Measurements from ENCODE around the gene SCAND1. TPM values are rescaled to one million over a fixed set of nuclear protein-coding genes. Genes with fewer than 3 reads are reported as not detected.
"Not testable (repeated sequence)": the region's sequence is repeated elsewhere in the genome, so short reads cannot be mapped to it uniquely, and the experiment has no call there.

SCAND1 gene
- total RNA-seq: 63.9 TPM

DNA sequence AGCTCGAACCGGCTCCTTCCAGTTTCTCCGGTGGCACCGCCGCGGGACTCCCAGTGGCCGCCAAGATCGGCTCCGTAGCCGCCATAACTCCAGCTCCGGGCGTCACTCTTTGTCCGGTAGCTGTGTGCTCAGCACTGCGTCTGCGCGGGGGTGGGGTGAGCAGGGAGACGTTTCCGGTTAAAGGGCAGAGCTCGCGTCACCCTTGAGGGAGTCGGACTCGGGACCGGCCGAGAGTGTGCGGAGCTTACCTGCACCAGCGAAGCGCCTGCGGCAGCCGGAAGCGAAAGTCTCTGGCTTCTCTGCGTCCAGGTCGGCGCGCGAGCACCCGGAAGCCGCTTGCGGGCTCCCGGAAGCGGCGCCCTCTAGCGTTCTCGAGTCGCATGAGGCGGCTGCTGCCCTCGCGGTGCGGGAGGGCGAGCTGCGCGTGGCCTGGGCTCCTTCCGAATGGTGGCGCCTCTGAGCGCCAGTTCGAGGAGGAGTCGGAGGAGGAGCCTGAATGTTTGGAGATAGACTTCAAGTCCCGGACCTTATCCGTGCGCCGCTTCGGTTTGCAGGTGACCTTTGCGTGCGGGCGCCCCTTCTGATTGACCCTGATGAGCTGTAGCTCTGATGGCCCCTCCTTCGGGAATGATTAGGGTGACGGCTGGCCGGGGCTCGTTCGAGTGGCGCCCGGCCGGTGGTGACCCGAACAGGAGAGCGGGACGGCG, at the start of gene SCAND1:
TSS of gene SCAND1 (minus strand) at position 303 of the 707 bp plus-strand sequence. CDS start at position 85, 218 bp downstream.
- peak within 1 kb of the TSS; percentile 99 for H3K4me3 ChIP-seq (ENCODE audit: low read length)
- H3K9me3 ChIP-seq (ENCODE audit: low read depth, low read length): no peaks in the 10 kb centered on the region
- no peaks in the 10 kb centered on the region for H3K27me3 ChIP-seq (ENCODE audit: insufficient read depth, low read length)
- peaks cover 33% of the 10 kb centered on the region for H3K4me1 ChIP-seq (ENCODE audit: insufficient read depth, low read length)

GRCh38 chr20:36004045-36004444, 49.7 kb upstream of the SCAND1 start:
- H3K9me3 ChIP-seq (ENCODE audit: low read depth, low read length): no peaks in the 10 kb centered on the region
- H3K27me3 ChIP-seq (ENCODE audit: insufficient read depth, low read length): no peaks in the 10 kb centered on the region
- H3K4me3 ChIP-seq (ENCODE audit: low read length): no peak overlapping the region
- H3K4me1 ChIP-seq (ENCODE audit: insufficient read depth, low read length): no peaks in the 10 kb centered on the region

GRCh38 chr20:36002855-36003254, 48.6 kb upstream of the SCAND1 start:
- Histone ChIP-seq H3K4me1 (ENCODE audit: insufficient read depth, low read length) (no peaks in the 10 kb centered on the region), H3K4me3 (ENCODE audit: low read length) (no peak overlapping the region), H3K27me3 (ENCODE audit: insufficient read depth, low read length) (no peaks in the 10 kb centered on the region), H3K9me3 (ENCODE audit: low read depth, low read length) (no peaks in the 10 kb centered on the region)

DNA sequence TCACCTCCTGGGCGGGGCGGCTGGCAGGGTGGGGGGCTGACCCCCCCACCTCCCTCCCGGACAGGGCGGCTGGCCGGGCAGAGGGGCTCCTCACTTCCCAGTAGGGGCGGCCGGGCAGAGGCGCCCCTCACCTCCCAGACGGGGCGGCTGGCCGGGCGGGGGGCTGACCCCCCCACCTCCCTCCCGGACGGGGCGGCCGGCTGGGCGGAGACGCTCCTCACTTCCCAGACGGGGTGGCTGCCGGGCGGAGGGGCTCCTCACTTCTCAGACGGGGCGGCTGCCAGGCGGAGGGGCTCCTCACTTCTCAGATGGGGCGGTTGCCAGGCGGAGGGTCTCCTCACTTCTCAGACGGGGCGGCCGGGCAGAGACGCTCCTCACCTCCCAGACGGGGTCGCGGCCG, 47.0 kb upstream of the SCAND1 start:
- not testable (repeated sequence) for H3K27me3 ChIP-seq (ENCODE audit: insufficient read depth, low read length); H3K4me3 ChIP-seq (ENCODE audit: low read length); H3K4me1 ChIP-seq (ENCODE audit: insufficient read depth, low read length); H3K9me3 ChIP-seq (ENCODE audit: low read depth, low read length)

GRCh38 chr20:35996492-35996891, 42.2 kb upstream of the SCAND1 start:
- H3K27me3 ChIP-seq (ENCODE audit: insufficient read depth, low read length); H3K4me3 ChIP-seq (ENCODE audit: low read length); H3K9me3 ChIP-seq (ENCODE audit: low read depth, low read length): not testable (repeated sequence)

GRCh38 chr20:35994994-35995453, 40.7 kb upstream of the SCAND1 start:
- H3K4me3 ChIP-seq (ENCODE audit: low read length): no peak overlapping the region
- H3K27me3 ChIP-seq (ENCODE audit: insufficient read depth, low read length): peaks cover 2% of the 10 kb centered on the region
- no peaks in the 10 kb centered on the region for H3K9me3 ChIP-seq (ENCODE audit: low read depth, low read length)
- H3K4me1 ChIP-seq (ENCODE audit: insufficient read depth, low read length): peaks cover 5% of the 10 kb centered on the region

More at GRCh38 chr20:35996492-35996891, 42.2 kb upstream of the SCAND1 start:
- not testable (repeated sequence) for H3K4me1 ChIP-seq (ENCODE audit: insufficient read depth, low read length)

DNA sequence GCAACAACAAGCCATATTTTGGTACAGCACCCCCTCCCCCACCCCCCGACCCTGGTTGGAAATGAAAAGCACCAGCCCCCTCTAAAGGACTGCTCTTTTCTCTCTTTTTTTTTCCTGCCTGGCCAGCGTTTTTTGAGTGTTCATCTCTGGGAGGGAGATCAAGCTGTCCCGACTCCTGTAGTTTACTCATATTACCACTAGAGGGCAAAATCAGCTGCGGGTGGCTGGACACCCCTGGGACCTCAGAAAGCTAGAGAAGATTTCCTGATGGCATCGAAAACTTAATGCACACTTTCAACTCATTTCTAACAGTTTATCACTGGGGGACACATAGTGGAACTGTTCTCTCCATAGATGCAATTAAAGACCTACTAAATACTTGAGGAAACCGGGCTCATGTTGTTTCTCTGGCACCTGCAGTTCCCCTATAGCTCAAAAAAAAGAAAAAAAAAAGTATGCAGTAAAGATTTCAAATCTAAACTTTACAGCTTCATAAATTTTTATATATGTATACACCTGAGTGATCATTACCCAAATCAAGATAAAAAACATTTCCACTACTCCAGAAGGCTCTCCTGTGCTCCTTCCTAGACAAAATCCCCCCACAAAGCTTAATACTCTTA, 38.5 kb upstream of the SCAND1 start:
- Histone ChIP-seq H3K9me3 (ENCODE audit: low read depth, low read length) (no peaks in the 10 kb centered on the region), H3K4me3 (ENCODE audit: low read length) (no peak overlapping the region), H3K4me1 (ENCODE audit: insufficient read depth, low read length) (peaks cover 5% of the 10 kb centered on the region), H3K27me3 (ENCODE audit: insufficient read depth, low read length) (peaks cover 2% of the 10 kb centered on the region)

DNA sequence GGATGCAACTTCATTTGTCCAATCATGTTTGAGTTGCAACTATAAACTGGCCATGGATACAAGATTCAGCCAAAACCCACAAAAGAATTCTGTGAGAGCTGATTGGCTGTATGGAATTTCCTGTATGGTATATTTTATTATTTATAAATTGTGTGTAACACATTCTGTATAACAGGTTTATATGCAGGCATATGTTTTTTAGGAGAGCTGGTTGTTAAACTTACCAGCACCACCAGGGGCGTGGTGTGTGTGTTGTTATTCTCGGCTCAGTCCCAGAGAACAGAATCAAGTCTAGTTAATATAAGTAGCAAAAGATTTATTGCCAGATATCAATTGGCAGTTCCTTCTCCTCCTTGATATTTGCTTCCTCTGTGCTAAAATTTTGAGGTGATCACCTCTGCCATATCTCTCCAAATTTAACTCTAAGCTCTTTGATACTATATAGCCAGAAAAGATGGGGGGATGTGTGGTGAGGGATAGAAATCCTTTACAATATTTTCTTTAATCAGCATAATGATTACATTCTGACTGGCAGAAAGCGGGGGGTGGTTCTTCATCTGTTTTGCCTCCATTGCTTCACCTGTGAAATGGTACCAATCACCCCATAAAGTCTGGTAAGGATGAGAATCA, 37.0 kb upstream of the SCAND1 start:
- H3K4me3 ChIP-seq (ENCODE audit: low read length): no peak overlapping the region
- peaks cover 2% of the 10 kb centered on the region for H3K27me3 ChIP-seq (ENCODE audit: insufficient read depth, low read length)
- H3K4me1 ChIP-seq (ENCODE audit: insufficient read depth, low read length): peaks cover 5% of the 10 kb centered on the region
- no peaks in the 10 kb centered on the region for H3K9me3 ChIP-seq (ENCODE audit: low read depth, low read length)

- Histone ChIP-seq H3K27me3 (ENCODE audit: insufficient read depth, low read length) (peaks cover 2% of the 10 kb centered on the region), H3K9me3 (ENCODE audit: low read depth, low read length) (no peaks in the 10 kb centered on the region), H3K4me3 (ENCODE audit: low read length) (no peak overlapping the region), H3K4me1 (ENCODE audit: insufficient read depth, low read length) (no peaks in the 10 kb centered on the region)
These were observed 34.7 kb upstream of the SCAND1 start for GRCh38 chr20:35988910-35989463.

GRCh38 chr20:35985806-35986205, 31.5 kb upstream of the SCAND1 start:
- peaks cover 8% of the 10 kb centered on the region for H3K4me1 ChIP-seq (ENCODE audit: insufficient read depth, low read length)
- no peaks in the 10 kb centered on the region for H3K9me3 ChIP-seq (ENCODE audit: low read depth, low read length)
- H3K27me3 ChIP-seq (ENCODE audit: insufficient read depth, low read length): peaks cover under 1% of the 10 kb centered on the region
- no peak overlapping the region for H3K4me3 ChIP-seq (ENCODE audit: low read length)

GRCh38 chr20:35984382-35984781, 30.1 kb upstream of the SCAND1 start:
- Histone ChIP-seq H3K4me1 (ENCODE audit: insufficient read depth, low read length) (peaks cover 8% of the 10 kb centered on the region), H3K27me3 (ENCODE audit: insufficient read depth, low read length) (no peaks in the 10 kb centered on the region), H3K9me3 (ENCODE audit: low read depth, low read length) (no peaks in the 10 kb centered on the region), H3K4me3 (ENCODE audit: low read length) (no peak overlapping the region)

GRCh38 chr20:35981969-35982368, 27.7 kb upstream of the SCAND1 start:
- H3K4me3 ChIP-seq (ENCODE audit: low read length): no peak overlapping the region
- no peaks in the 10 kb centered on the region for H3K9me3 ChIP-seq (ENCODE audit: low read depth, low read length)
- peaks cover 29% of the 10 kb centered on the region for H3K4me1 ChIP-seq (ENCODE audit: insufficient read depth, low read length)
- H3K27me3 ChIP-seq (ENCODE audit: insufficient read depth, low read length): no peaks in the 10 kb centered on the region

GRCh38 chr20:35979544-35979943, 25.2 kb upstream of the SCAND1 start:
- Histone ChIP-seq H3K9me3 (ENCODE audit: low read depth, low read length) (no peaks in the 10 kb centered on the region), H3K4me1 (ENCODE audit: insufficient read depth, low read length) (peaks cover 29% of the 10 kb centered on the region), H3K27me3 (ENCODE audit: insufficient read depth, low read length) (no peaks in the 10 kb centered on the region), H3K4me3 (ENCODE audit: low read length) (no peak overlapping the region)

- H3K4me3 ChIP-seq (ENCODE audit: low read length): no peak overlapping the region
These were observed 23.8 kb upstream of the SCAND1 start for GRCh38 chr20:35978041-35978513.

More at GRCh38 chr20:35978041-35978513, 23.8 kb upstream of the SCAND1 start:
- Histone ChIP-seq H3K4me1 (ENCODE audit: insufficient read depth, low read length) (peaks cover 29% of the 10 kb centered on the region), H3K27me3 (ENCODE audit: insufficient read depth, low read length) (no peaks in the 10 kb centered on the region), H3K9me3 (ENCODE audit: low read depth, low read length) (no peaks in the 10 kb centered on the region)

All from mononuclear cell (primary cell).